HepG2 (cell line): ENCODE measurements around the gene SRF. TPM values are rescaled to one million over a fixed set of nuclear protein-coding genes. Genes with fewer than 3 reads are reported as not detected.

Experiments
- HDAC1 ChIP-seq: sonication (generic); formaldehyde crosslinking; IDR thresholded peaks from 2 replicates; pipeline ENCODE4 v1.5.1; 2020; ENCODE audit warnings: mild to moderate bottlenecking, missing genetic modification reagents
- HNRNPK ChIP-seq: fragments of 200-400 bp; formaldehyde crosslinking; IDR thresholded peaks from 2 replicates; pipeline ENCODE4 v1.6.1; 2018; ENCODE audit warnings: low read length, low read depth, moderate library complexity, mild to moderate bottlenecking; ENCODE audit not compliant: poor library complexity, severe bottlenecking
- MYNN ChIP-seq: sonication (generic); formaldehyde crosslinking; IDR thresholded peaks from 2 replicates; pipeline ENCODE4 v1.4.0; 2020; ENCODE audit warnings: mild to moderate bottlenecking, low read depth, missing genetic modification reagents
- NBN ChIP-seq: fragments of 450-650 bp; conservative IDR thresholded peaks from 2 replicates; pipeline ENCODE4 v1.6.1; 2017
- PAF1 ChIP-seq: IDR thresholded peaks from 2 replicates; pipeline ENCODE4 v1.6.1; 2016; ENCODE audit warnings: missing genetic modification reagents, missing compliant biosample characterization
- REPIN1 ChIP-seq: sonication (generic); formaldehyde crosslinking; IDR thresholded peaks from 2 replicates; pipeline ENCODE4 v1.8.0; 2022; ENCODE audit warnings: missing genetic modification reagents, low read depth, mild to moderate bottlenecking, borderline replicate concordance
- SIX1 ChIP-seq: sonication (generic); formaldehyde crosslinking; IDR thresholded peaks from 2 replicates; pipeline ENCODE4 v1.4.0; 2020; ENCODE audit warnings: missing genetic modification reagents, borderline replicate concordance
- TAF15 ChIP-seq: fragments of 200-400 bp; formaldehyde crosslinking; IDR thresholded peaks from one replicate; pipeline ENCODE4 v1.6.1; 2018; ENCODE audit warnings: mild to moderate bottlenecking, low read depth, low read length; ENCODE audit not compliant: poor library complexity, severe bottlenecking
- ZKSCAN5 ChIP-seq: sonication (generic); formaldehyde crosslinking; IDR thresholded peaks from 2 replicates; pipeline ENCODE4 v1.5.1; 2020; ENCODE audit warnings: mild to moderate bottlenecking, missing genetic modification reagents
- ZMYM2 ChIP-seq: sonication (generic); formaldehyde crosslinking; IDR thresholded peaks from 2 replicates; pipeline ENCODE4 v1.8.0; 2022; ENCODE audit warnings: mild to moderate bottlenecking, missing genetic modification reagents
- ZNF224 ChIP-seq: sonication (generic); formaldehyde crosslinking; IDR thresholded peaks from 2 replicates; pipeline ENCODE4 v1.5.0; 2020; ENCODE audit warnings: mild to moderate bottlenecking, missing genetic modification reagents
- ZNF30 ChIP-seq: sonication (generic); formaldehyde crosslinking; IDR thresholded peaks from 2 replicates; pipeline ENCODE4 v1.5.0; 2020; ENCODE audit warnings: mild to moderate bottlenecking, missing genetic modification reagents
- ZNF557 ChIP-seq: sonication (generic); formaldehyde crosslinking; IDR thresholded peaks from 2 replicates; pipeline ENCODE4 v1.4.0; 2020; ENCODE audit warnings: missing genetic modification reagents
- ZNF644 ChIP-seq: IDR thresholded peaks from 2 replicates; pipeline ENCODE4 v1.6.1; 2016; ENCODE audit warnings: low read depth
- ZNF747 ChIP-seq: sonication (generic); formaldehyde crosslinking; IDR thresholded peaks from 2 replicates; pipeline ENCODE4 v1.8.1; 2023; ENCODE audit warnings: missing genetic modification reagents, mild to moderate bottlenecking, borderline replicate concordance
- ZZZ3 ChIP-seq: sonication (generic); formaldehyde crosslinking; IDR thresholded peaks from 2 replicates; pipeline ENCODE4 v1.4.0; 2020; ENCODE audit warnings: missing genetic modification reagents, mild to moderate bottlenecking, borderline replicate concordance
- polyA plus RNA-seq, 8 experiments: library from polyadenylated mRNA; depleted of rRNA in 3 of 8; stranded (reverse) in 7 of 8; unstranded in 1 of 8; fragments of >200 nt; fragmentation: Illumina TruSeq in 4 of 8; extraction: Trizol in 4 of 8; gene quantifications; 2 replicates each; pipeline versions ENCODE4 v1.2.1 to v1.2.3, GENCODE V29; 2011 to 2016; ENCODE audit warnings: low read depth in 4 of 8, missing spikeins in 1 of 8, mixed read lengths in 1 of 8; ENCODE audit not compliant: insufficient read depth in 1 of 8
- total RNA-seq, 5 experiments: library from RNA; depleted of rRNA; stranded (reverse); fragments of >200 nt; fragmentation: Illumina TruSeq; extraction: Trizol; gene quantifications; 2 replicates each; pipeline ENCODE4 v1.2.3, GENCODE V29; 2016; ENCODE audit warnings: low read depth in 1 of 5
- TF ChIP-seq, protein P1 (sequence below): sonication (generic); formaldehyde crosslinking; conservative IDR thresholded peaks from 2 replicates; pipeline ENCODE4 v1.8.0; 2022; ENCODE audit warnings: low read depth, missing genetic modification reagents
- TF ChIP-seq, protein P2 (sequence below): sonication (generic); formaldehyde crosslinking; IDR thresholded peaks from 2 replicates; pipeline ENCODE4 v1.8.0; 2022; ENCODE audit warnings: mild to moderate bottlenecking, missing genetic modification reagents, moderate library complexity
- TF ChIP-seq, protein P3 (sequence below): sonication (generic); formaldehyde crosslinking; IDR thresholded peaks from 2 replicates; pipeline ENCODE4 v1.4.0; 2020; ENCODE audit warnings: missing genetic modification reagents
- TF ChIP-seq, protein P4 (sequence below): sonication (generic); formaldehyde crosslinking; IDR thresholded peaks from 2 replicates; pipeline ENCODE4 v1.4.0; 2020; ENCODE audit warnings: low read depth, mild to moderate bottlenecking, missing genetic modification reagents
- TF ChIP-seq, protein P5 (sequence below): sonication (generic); formaldehyde crosslinking; IDR thresholded peaks from 2 replicates; pipeline ENCODE4 v1.5.0; 2020; ENCODE audit warnings: missing genetic modification reagents
- TF ChIP-seq, protein P6 (sequence below): sonication (generic); formaldehyde crosslinking; IDR thresholded peaks from 2 replicates; pipeline ENCODE4 v1.8.1; 2023; ENCODE audit warnings: mild to moderate bottlenecking, missing genetic modification reagents

Gene SRF
- total and polyA plus RNA-seq, 2 of the 13 experiments (the other 11 are each of a cell fraction or from before 2014, with no cell fraction given): 25.5 to 44.1 TPM

DNA sequence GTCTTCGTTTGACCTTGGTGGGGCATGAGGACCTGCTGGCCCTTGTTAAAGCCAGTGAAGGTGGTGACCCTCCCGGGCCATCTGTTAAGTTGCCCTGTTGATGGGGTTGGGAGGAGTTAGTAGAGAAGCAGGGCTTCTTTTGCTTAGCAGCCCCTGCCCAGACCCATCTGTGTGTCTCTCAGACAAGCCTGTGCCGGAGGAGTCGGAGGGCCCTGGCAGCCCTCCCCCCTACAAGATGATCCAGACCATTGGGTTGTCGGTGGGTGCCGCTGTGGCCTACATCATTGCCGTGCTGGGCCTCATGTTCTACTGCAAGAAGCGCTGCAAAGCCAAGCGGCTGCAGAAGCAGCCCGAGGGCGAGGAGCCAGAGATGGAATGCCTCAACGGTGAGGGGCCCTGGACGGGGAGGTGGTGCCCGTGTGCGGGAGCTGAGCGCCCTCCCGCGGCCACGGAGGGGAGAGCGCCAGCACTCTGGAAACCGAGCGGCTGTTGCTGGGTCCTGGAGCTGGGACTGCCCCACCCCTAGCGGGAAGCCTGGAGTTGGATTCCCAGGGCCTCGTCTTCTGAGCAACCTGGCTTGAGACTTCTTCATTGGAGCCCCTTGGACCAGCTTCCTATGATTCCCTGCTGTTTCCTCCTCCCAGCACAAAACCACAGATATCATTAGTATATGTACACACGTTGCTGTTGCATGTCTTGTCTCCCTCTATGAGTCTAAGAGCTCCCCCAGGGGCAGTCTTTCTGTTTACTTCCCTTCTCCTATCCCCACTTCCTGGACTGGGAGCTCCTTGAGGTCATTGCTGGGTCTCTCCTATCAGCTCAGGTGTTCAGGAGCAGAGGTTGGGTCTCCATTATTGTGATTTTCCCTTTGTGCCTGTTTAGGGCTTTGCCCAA is 27.6 kb upstream of the SRF start (continued):
- TF ChIP-seq, protein P1, sequence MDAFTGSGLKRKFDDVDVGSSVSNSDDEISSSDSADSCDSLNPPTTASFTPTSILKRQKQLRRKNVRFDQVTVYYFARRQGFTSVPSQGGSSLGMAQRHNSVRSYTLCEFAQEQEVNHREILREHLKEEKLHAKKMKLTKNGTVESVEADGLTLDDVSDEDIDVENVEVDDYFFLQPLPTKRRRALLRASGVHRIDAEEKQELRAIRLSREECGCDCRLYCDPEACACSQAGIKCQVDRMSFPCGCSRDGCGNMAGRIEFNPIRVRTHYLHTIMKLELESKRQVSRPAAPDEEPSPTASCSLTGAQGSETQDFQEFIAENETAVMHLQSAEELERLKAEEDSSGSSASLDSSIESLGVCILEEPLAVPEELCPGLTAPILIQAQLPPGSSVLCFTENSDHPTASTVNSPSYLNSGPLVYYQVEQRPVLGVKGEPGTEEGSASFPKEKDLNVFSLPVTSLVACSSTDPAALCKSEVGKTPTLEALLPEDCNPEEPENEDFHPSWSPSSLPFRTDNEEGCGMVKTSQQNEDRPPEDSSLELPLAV (CRISPR knock-in tag): no peak
- TF ChIP-seq PAF1: no peak
- no peak for TF ChIP-seq MYNN (CRISPR knock-in tag)
- TF ChIP-seq, protein P2, sequence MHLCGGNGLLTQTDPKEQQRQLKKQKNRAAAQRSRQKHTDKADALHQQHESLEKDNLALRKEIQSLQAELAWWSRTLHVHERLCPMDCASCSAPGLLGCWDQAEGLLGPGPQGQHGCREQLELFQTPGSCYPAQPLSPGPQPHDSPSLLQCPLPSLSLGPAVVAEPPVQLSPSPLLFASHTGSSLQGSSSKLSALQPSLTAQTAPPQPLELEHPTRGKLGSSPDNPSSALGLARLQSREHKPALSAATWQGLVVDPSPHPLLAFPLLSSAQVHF: no peak
- TF ChIP-seq NBN: no peak
- TF ChIP-seq ZZZ3 (CRISPR knock-in tag): no peak
- TF ChIP-seq, protein P3, sequence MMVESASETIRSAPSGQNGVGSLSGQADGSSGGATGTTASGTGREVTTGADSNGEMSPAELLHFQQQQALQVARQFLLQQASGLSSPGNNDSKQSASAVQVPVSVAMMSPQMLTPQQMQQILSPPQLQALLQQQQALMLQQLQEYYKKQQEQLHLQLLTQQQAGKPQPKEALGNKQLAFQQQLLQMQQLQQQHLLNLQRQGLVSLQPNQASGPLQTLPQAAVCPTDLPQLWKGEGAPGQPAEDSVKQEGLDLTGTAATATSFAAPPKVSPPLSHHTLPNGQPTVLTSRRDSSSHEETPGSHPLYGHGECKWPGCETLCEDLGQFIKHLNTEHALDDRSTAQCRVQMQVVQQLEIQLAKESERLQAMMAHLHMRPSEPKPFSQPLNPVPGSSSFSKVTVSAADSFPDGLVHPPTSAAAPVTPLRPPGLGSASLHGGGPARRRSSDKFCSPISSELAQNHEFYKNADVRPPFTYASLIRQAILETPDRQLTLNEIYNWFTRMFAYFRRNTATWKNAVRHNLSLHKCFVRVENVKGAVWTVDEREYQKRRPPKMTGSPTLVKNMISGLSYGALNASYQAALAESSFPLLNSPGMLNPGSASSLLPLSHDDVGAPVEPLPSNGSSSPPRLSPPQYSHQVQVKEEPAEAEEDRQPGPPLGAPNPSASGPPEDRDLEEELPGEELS (CRISPR knock-in tag): peak; percentile 70
- no peak for TF ChIP-seq ZNF557 (CRISPR knock-in tag)
- peak; percentile 55 for TF ChIP-seq TAF15
- TF ChIP-seq ZNF644: no peak
- TF ChIP-seq, protein P4, sequence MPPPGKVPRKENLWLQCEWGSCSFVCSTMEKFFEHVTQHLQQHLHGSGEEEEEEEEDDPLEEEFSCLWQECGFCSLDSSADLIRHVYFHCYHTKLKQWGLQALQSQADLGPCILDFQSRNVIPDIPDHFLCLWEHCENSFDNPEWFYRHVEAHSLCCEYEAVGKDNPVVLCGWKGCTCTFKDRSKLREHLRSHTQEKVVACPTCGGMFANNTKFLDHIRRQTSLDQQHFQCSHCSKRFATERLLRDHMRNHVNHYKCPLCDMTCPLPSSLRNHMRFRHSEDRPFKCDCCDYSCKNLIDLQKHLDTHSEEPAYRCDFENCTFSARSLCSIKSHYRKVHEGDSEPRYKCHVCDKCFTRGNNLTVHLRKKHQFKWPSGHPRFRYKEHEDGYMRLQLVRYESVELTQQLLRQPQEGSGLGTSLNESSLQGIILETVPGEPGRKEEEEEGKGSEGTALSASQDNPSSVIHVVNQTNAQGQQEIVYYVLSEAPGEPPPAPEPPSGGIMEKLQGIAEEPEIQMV: no peak
- peak; percentile 72 for TF ChIP-seq ZNF747 (CRISPR knock-in tag)
- no peak for TF ChIP-seq ZNF30 (CRISPR knock-in tag)
- TF ChIP-seq HNRNPK: no peak
- TF ChIP-seq, protein P5, sequence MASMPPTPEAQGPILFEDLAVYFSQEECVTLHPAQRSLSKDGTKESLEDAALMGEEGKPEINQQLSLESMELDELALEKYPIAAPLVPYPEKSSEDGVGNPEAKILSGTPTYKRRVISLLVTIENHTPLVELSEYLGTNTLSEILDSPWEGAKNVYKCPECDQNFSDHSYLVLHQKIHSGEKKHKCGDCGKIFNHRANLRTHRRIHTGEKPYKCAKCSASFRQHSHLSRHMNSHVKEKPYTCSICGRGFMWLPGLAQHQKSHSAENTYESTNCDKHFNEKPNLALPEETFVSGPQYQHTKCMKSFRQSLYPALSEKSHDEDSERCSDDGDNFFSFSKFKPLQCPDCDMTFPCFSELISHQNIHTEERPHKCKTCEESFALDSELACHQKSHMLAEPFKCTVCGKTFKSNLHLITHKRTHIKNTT (CRISPR knock-in tag): no peak
- no peak for TF ChIP-seq ZMYM2 (CRISPR knock-in tag)
- TF ChIP-seq ZKSCAN5: no peak
- TF ChIP-seq REPIN1: peak; percentile 77; the same call in 1 of the 2 replicates
- TF ChIP-seq, protein P6, sequence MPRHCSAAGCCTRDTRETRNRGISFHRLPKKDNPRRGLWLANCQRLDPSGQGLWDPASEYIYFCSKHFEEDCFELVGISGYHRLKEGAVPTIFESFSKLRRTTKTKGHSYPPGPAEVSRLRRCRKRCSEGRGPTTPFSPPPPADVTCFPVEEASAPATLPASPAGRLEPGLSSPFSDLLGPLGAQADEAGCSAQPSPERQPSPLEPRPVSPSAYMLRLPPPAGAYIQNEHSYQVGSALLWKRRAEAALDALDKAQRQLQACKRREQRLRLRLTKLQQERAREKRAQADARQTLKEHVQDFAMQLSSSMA (CRISPR knock-in tag): peak; percentile 28; the same call in 1 of the 2 replicates
- TF ChIP-seq HDAC1 (CRISPR knock-in tag): peak; percentile 63; the same call in 1 of the 2 replicates
- no peak for TF ChIP-seq ZNF224 (CRISPR knock-in tag)
- no peak for TF ChIP-seq SIX1 (CRISPR knock-in tag)
